SU-DHL-6 (cell line): Measurements from ENCODE around the gene SIX5.

Source experiments
- CTCF ChIP-seq: fragments of 200-600 bp; sonication (generic); IDR thresholded peaks from one replicate; pipeline ENCODE4 v1.5.1; 2017; ENCODE audit warnings: antibody characterized with exemption, mild to moderate bottlenecking, low read length, moderate library complexity; ENCODE audit not compliant: insufficient read depth, poor library complexity, severe bottlenecking
- EZH2phosphoT487 ChIP-seq: fragments of 200-600 bp; sonication (generic), shearing (Covaris generic); conservative IDR thresholded peaks from 2 replicates; pipeline ENCODE4 v1.6.1; 2018; ENCODE audit warnings: mild to moderate bottlenecking, antibody characterized with exemption, low read length, moderate library complexity, mixed read lengths

DNA sequence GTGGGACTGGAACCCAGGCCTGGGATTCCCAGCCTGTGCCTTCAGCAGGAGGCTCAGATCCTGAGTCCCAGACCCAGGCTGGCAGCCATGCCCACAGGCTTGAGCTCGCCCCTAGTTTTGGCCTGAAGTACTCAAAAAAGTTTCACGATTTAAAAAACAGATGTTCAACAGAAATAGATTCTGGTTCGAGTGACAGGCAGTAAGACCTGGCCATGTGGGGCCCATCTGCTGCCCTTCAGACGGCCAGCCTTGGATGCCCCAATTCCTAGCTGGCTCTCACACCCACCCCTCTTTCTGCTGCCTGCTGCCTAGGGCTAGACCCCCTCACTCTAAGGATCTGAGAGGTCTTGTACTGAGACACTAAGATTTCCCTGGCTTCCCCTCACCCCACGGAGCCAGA is 16.0 kb upstream of the SIX5 start:
- no peak for TF ChIP-seq CTCF
- TF ChIP-seq EZH2phosphoT487 = no peak
